Stimulated activated effector memory CD8-positive, alpha-beta T cell treated with anti-CD3 and anti-CD28 coated beads, Interleukin-12 subunit alpha, Interleukin-12 subunit beta, amount 100 ng/mL, for 72 hours (primary cell): Measurements from ENCODE around the gene VDAC2.
"Not testable (repeated sequence)": the region's sequence is repeated elsewhere in the genome, so short reads cannot be mapped to it uniquely, and the experiment has no call there.

ENCODE experiments used
- ATAC-seq: fragments of 150-1000 bp; cut with Tn5 transposase; 2 replicates; pipeline ENCODE4 v1.10.0; 2021
- DNase-seq, 2 donors: peaks; one replicate each; pipeline ENCODE4 v3.0.0; 2021 to 2022; ENCODE audit warnings: low spot score in 2 of 2
- H3K27ac Mint-ChIP-seq: one replicate; pipeline ENCODE4 v1.8.0; 2022; ENCODE audit warnings: mild to moderate bottlenecking, mixed read lengths
- H3K36me3 Mint-ChIP-seq: one replicate; pipeline ENCODE4 v1.8.0; 2022; ENCODE audit warnings: mild to moderate bottlenecking, mixed read lengths
- H3K4me1 Mint-ChIP-seq: one replicate; pipeline ENCODE4 v1.8.0; 2022; ENCODE audit warnings: mixed read lengths
- H3K4me3 Mint-ChIP-seq: one replicate; pipeline ENCODE4 v1.8.0; 2022; ENCODE audit warnings: mild to moderate bottlenecking, mixed read lengths
- H3K9me3 Mint-ChIP-seq: one replicate; pipeline ENCODE4 v1.8.0; 2022; ENCODE audit warnings: mixed read lengths

The VDAC2 gene, protein sequence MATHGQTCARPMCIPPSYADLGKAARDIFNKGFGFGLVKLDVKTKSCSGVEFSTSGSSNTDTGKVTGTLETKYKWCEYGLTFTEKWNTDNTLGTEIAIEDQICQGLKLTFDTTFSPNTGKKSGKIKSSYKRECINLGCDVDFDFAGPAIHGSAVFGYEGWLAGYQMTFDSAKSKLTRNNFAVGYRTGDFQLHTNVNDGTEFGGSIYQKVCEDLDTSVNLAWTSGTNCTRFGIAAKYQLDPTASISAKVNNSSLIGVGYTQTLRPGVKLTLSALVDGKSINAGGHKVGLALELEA

DNA sequence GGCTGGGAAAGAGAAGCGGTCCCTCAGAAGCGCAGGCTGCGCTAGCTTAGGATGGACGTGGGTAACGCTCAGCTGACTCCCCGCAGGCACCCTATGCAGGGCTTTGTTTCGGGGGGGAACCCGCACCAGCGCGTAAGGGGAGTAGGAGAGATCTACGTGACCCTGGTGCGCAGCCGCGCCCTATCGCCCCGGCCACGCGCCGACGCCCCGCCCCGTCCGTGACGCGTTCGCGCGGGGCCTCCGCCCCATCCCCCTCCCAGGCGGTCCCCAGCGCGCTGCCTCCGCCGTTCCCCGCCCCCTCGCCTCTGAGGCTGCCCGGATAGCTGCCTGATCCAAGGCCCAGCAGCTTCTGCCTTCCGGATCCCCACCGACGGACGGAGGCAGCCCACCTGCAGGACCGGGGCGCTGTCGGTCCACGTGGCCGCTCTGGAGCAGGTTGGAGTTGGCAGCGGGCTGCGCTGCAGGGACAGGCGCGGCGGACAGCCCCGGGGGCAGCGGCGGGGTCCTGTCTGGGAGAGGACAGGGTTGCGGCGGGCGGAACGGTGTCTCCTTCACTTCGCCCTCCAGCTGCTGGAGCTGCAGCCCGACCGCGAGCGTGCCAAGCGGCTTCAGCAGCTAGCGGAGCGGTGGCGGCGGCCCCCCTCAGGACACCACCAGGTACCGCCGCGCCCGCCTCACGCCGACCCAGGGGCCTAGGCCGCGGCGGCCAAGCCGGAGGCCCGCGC lies at the start of gene VDAC2:
VDAC2 (plus strand) TSS at position 515 of the 725 bp plus-strand sequence. CDS start 363 bp downstream, outside the sequence.
- H3K27ac Mint-ChIP-seq = peak within 1 kb of the TSS; percentile 99
- peak within 1 kb of the TSS; percentile 98 for H3K4me3 Mint-ChIP-seq
- DNase-seq = peak; percentile 97 to 98
- no peaks in the 10 kb centered on the region for H3K9me3 Mint-ChIP-seq
- H3K4me1 Mint-ChIP-seq = peaks cover 31% of the 10 kb centered on the region
- H3K36me3 Mint-ChIP-seq = peaks cover 51% of the 10 kb centered on the region
- peak; percentile 91 for ATAC-seq

DNA sequence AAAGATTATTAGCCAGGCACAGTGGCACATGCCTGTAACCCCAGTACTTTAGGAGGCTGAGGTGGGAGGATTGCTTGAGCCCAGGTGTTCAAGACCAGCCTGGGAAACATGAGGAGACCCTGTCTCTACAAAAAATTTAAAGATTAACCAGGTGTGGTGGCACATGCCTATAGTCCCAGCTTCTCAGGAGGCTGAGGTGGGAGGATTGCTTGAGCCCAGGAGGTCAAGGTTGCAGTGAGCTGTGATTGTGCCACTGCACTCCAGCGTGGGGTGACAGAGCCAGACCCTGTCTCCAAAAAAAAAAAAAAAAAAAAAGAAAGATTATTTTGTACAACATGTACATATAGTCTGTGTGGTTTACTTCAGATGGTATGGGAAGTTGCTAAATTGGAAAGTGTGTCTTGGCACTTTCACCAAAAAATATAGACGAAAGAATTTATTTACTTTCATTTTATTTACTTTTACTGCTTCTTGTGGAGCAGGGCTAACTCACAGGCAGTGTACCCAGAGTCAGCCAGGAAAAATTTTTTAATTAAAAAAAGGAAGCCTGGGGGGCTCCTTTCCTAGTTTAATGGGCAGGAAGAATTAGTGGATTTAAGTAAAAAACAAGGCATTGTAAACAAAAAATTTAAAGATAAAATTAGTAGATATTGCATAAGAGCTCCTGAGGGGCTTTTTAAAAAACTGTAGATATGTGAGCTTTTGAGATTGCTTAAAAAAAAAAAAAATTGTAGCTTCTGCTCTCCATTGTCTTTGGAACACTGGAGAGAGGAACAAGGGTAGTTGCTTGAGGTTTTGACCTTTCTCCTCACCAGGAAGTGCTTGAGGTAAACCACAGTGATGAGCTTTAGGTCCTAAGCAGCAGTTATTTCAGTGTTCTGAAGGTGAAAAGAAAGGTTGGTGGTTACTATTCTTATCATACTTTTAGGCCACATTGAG lies 44.6 kb upstream of the VDAC2 start:
- H3K4me1 Mint-ChIP-seq = peaks cover 40% of the 10 kb centered on the region
- no peak for DNase-seq

DNA sequence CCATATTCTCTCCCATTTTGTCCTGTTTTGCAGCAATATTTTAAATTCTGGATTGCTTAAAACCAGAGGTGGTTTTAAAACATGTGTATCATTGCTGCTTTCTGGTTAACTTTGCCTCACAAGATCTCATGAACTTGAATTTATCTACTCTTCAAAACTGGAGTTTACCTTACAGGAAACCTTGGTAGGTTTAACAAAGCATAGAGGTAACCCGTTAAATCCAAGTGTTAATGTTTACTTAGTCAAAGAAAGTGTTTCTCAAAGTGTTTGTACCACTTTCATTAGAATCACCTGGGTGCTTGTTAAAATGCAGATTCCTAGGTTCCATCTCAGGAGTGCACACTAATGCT lies 44.0 kb upstream of the VDAC2 start:
- Mint-ChIP-seq H3K4me1 (peaks cover 40% of the 10 kb centered on the region), H3K36me3 (peaks cover 72% of the 10 kb centered on the region), H3K4me3 (peak overlapping the region; percentile 42), H3K9me3 (no peaks in the 10 kb centered on the region), H3K27ac (no peak overlapping the region)
- ATAC-seq (no peak), DNase-seq (no peak)

More for the DNA sequence above, 44.6 kb upstream of the VDAC2 start:
- peak; percentile 83 for ATAC-seq
- H3K27ac Mint-ChIP-seq = peak overlapping the region; percentile 29
- H3K9me3 Mint-ChIP-seq = no peaks in the 10 kb centered on the region
- H3K4me3 Mint-ChIP-seq = peak overlapping the region; percentile 42
- peaks cover 71% of the 10 kb centered on the region for H3K36me3 Mint-ChIP-seq

DNA sequence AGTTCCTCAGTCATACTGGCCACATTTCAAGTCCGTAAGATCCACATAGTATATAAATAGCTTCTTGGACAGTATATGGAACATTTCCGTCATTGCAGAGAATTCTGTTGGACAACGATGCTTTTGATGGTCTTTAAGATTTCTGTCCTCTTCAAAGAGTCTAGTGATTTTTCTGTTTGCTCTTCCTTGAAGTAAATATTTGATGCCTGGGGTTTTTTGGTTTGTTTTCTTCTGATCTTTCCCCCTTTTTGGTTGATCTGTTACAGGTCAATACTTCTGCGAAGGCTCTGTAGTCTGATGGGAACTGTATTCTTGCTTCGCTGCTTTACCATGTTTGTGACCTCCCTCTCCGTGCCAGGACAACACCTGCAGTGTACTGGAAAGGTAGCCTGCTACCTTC lies 42.3 kb upstream of the VDAC2 start:
- peaks cover 38% of the 10 kb centered on the region for H3K4me1 Mint-ChIP-seq
- DNase-seq (no peak), ATAC-seq (no peak)
- no peaks in the 10 kb centered on the region for H3K9me3 Mint-ChIP-seq
- H3K27ac Mint-ChIP-seq = no peak overlapping the region
- no peak overlapping the region for H3K4me3 Mint-ChIP-seq
- H3K36me3 Mint-ChIP-seq = peaks cover 86% of the 10 kb centered on the region

DNA sequence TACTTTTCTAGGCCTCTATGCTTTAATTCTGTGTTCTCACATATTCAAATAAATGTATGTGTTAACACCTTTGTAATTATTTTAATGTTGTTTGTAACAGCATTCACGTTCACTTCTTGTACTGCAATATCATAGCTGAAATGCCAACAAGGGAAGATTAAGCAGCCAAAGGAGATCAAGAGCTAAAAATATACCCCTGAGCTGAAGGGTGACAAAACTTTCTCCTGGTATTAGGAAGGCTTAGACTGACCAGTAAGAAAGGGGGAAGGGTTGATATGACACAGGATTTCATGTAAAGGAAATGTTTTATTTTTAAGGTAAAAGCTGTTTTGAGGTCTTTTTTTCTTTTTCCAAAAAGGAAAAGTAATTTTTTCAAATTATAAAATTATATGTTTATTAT lies 40.4 kb upstream of the VDAC2 start:
- ATAC-seq (no peak), DNase-seq (no peak)
- peaks cover 79% of the 10 kb centered on the region for H3K36me3 Mint-ChIP-seq
- no peak overlapping the region for H3K4me3 Mint-ChIP-seq
- no peak overlapping the region for H3K27ac Mint-ChIP-seq
- H3K9me3 Mint-ChIP-seq = no peaks in the 10 kb centered on the region
- peaks cover 33% of the 10 kb centered on the region for H3K4me1 Mint-ChIP-seq

DNA sequence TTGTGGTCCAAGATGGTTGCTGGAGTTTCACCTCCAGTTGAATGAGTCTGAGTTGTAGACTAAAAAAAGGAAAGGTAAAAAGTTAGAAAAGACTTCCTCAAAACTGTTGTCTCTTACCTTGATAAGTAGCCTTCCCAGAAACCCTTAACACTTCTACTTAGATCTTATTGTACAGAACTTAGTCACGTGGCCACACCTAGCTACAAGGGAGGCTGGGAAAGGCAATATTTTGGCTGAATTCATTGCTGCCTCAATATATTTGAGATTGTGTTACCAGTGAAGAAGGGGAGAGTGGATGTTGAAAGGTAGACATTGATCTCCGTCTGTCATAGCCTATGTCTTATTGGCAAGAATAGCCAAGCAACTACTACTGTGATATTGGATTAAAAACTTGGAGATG lies 35.5 kb upstream of the VDAC2 start:
- no peak for DNase-seq
- H3K27ac Mint-ChIP-seq = no peak overlapping the region
- no peak for ATAC-seq
- H3K4me1 Mint-ChIP-seq = peaks cover 17% of the 10 kb centered on the region
- H3K4me3 Mint-ChIP-seq = no peak overlapping the region
- H3K9me3 Mint-ChIP-seq = no peaks in the 10 kb centered on the region
- peaks cover 59% of the 10 kb centered on the region for H3K36me3 Mint-ChIP-seq

DNA sequence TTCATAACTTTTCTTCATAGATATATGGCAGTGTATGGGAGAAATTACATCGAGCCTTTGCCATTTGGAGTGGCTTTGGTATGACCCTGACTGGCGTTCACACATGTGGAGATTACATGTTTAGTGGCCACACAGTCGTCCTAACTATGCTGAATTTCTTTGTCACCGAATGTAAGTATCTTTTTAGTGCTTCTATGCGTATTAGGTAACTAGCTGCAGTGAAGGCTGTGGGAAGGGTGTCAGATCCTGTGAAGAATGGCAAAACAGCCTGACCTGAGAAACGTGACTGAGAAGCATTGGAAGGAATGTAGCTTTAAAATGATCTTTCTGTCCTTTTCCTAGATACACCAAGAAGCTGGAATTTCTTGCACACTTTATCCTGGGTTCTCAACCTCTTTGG lies 34.5 kb upstream of the VDAC2 start:
- Mint-ChIP-seq H3K4me3 (no peak overlapping the region), H3K9me3 (no peaks in the 10 kb centered on the region), H3K27ac (no peak overlapping the region), H3K36me3 (peaks cover 49% of the 10 kb centered on the region), H3K4me1 (peaks cover 18% of the 10 kb centered on the region)
- no peak for ATAC-seq
- DNase-seq = no peak

DNA sequence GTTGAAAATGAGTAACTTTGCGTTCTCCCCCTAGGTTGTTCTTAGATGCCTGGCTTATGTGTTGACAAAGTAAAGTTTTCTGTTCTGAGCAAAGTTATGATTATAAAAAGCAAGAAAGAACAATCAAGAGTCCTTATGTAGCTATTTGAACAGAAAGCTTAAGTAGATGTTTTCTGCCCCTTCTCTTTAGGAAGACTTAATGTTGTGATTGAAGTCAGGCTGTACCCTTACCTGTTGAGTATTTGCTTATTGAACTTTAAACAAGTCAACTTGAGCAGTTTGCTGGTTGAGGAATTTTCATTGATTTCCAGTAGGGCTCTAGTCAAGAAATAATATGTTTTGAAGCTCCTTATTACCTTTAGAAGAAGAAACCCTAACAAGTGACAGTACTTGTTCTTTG lies 33.9 kb upstream of the VDAC2 start:
- peaks cover 18% of the 10 kb centered on the region for H3K4me1 Mint-ChIP-seq
- DNase-seq (no peak), ATAC-seq (no peak)
- H3K27ac Mint-ChIP-seq = no peak overlapping the region
- H3K9me3 Mint-ChIP-seq = no peaks in the 10 kb centered on the region
- peaks cover 43% of the 10 kb centered on the region for H3K36me3 Mint-ChIP-seq
- H3K4me3 Mint-ChIP-seq = no peak overlapping the region

DNA sequence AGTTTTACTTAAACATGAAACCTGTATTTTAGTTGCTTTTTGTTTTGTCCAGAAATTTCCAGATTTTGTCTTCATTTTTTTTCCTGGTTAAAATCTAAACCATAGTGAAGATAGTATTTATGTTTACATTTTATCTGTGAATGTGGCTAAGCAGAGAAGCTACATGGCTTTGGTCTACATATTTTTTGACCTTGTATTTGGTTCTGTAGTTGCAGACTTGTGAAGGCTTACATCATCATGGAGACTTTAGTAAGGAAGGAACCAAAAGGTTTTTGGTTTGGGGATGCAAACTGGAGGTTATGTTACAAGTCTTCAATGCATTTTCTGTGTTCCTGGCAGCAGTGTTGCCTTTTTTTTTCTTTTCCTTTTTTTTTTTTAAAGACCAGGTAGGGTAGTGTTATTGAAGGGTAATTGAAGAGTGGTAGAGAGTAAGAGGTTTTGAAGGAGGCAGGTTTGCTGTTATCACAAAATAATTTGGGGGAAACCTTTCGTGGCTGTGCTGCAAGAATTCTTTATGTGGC lies 30.9 kb upstream of the VDAC2 start:
- H3K36me3 Mint-ChIP-seq = peaks cover 24% of the 10 kb centered on the region

DNA sequence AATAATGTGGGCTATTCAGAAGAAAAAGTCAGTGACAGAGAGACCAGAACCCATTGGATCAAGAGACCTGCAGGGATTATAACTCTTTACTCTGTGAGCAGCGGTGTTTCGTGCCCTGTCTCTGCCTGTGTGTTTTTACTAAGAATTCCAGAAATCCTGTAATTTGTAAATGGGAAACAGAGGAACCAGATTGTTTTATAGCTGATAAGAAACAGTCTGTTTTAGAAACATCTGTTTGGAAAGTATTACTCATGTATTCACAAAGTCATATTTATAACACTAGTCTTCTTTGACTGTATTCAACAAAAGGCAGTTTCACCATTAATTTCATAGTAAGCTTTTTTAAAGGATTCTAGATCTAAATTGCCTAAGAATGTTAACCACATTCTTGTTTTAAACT lies 30.0 kb upstream of the VDAC2 start:
- Mint-ChIP-seq H3K36me3 (peaks cover 24% of the 10 kb centered on the region), H3K4me3 (no peak overlapping the region), H3K9me3 (no peaks in the 10 kb centered on the region), H3K27ac (peak overlapping the region; percentile 26), H3K4me1 (peaks cover 18% of the 10 kb centered on the region)
- ATAC-seq (no peak), DNase-seq (no peak)

More for the DNA sequence above, 30.9 kb upstream of the VDAC2 start:
- Mint-ChIP-seq H3K4me3 (peak overlapping the region; percentile 30), H3K4me1 (peaks cover 18% of the 10 kb centered on the region), H3K27ac (peak overlapping the region; percentile 26), H3K9me3 (no peaks in the 10 kb centered on the region)
- no peak for DNase-seq
- no peak for ATAC-seq

DNA sequence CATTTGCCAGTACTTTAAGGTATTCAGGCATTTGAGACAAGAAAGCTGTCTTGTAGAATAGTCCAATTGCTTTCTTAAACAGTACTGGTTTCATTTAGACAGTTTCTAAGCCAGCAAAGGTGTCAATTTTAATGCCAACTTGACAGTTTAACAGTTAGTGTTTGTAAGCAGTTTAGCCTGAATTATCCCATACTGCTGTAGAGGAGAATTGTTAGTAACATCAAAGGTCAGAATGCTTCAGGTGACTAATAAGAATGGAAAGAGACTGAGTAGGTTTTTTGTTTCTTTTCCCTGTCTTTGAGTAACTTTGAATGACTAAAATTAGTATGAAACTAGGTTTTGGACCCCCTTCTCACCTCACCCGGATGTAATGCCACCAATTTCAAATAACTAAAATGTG lies 29.5 kb upstream of the VDAC2 start:
- peaks cover 15% of the 10 kb centered on the region for H3K4me1 Mint-ChIP-seq
- peaks cover 21% of the 10 kb centered on the region for H3K36me3 Mint-ChIP-seq
- peak overlapping the region; percentile 48 for H3K27ac Mint-ChIP-seq
- H3K4me3 Mint-ChIP-seq = no peak overlapping the region
- ATAC-seq = peak; percentile 75
- no peak for DNase-seq
- no peaks in the 10 kb centered on the region for H3K9me3 Mint-ChIP-seq

DNA sequence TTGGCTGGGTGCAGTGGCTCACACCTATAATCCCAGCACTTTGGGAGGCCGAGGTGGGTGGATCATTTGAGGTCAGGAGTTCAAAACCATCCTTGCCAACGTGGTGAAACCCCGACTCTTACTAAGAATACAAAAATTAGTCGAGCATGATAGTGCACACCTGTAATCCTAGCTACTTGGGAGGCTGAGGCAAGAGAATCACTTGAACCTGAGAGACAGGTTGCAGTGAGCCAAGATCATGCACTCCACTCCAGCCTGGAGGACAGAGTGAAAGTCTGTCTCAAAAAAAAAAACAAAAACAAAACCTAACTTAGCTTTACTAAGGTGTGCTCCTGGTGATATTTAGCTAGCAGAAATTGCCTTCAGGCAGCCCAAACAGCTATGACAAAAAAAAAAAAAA lies 24.3 kb upstream of the VDAC2 start:
- Mint-ChIP-seq H3K4me1 (peaks cover 7% of the 10 kb centered on the region), H3K9me3 (no peaks in the 10 kb centered on the region), H3K36me3 (peaks cover 15% of the 10 kb centered on the region), H3K4me3 (no peak overlapping the region), H3K27ac (peak overlapping the region; percentile 81)
- DNase-seq = no peak
- ATAC-seq = no peak

DNA sequence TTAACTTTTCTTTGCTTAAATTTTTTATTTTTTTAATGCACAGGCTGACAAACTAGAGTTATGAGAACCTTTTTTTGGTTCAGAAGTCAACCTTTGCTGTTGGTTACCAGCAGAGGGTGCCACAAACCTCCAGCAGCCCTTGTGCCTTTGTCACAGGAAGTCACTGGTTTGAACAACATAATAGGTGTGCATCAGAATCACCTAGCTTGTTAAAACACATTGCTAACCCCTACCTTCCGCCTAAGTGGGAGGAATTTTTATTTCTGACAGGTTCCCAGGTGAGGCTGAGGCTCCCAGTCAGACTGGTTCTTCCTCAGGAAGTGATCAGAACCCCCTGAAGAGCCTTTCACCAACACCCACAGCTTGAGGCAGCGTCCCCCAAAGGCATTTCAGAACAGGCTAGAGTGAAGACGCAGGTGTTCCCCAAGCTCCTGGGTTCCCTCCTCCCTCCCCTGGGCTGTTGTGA lies 22.6 kb upstream of the VDAC2 start:
- ATAC-seq (peak; percentile 87), DNase-seq (peak; percentile 27 to 64)
- Mint-ChIP-seq H3K9me3 (no peaks in the 10 kb centered on the region), H3K4me1 (peaks cover 7% of the 10 kb centered on the region), H3K4me3 (no peak overlapping the region), H3K27ac (peak overlapping the region; percentile 56), H3K36me3 (peaks cover 17% of the 10 kb centered on the region)

DNA sequence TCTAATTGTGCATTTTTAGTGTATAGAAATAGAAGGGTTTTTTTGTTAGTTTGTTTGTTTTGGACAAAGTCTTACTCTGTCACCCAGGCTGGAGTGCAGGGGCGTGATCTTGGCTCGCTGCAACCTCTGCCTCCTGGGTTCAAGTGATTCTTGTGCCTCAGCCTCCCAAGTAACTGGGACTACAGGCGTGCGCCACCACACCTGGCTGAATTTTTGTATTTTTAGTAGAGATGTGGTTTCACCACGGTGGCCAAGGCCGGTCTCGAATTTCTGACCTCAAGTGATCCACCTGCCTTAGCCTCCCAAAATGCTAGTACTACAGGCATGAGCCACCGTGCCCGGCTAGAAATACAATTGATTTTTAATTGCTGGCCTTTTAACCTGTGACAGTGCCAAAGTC lies 22.1 kb upstream of the VDAC2 start:
- H3K4me3 Mint-ChIP-seq, H3K9me3 Mint-ChIP-seq, DNase-seq, H3K4me1 Mint-ChIP-seq, ATAC-seq: not testable (repeated sequence)
- Mint-ChIP-seq H3K36me3 (peaks cover 21% of the 10 kb centered on the region), H3K27ac (peak overlapping the region; percentile 56)
